ENCODE measurements around the gene MOB3A. TPM values are rescaled to one million over a fixed set of nuclear protein-coding genes. Genes with fewer than 3 reads are reported as not detected.

The MOB3A gene
- total and polyA plus RNA-seq, 9 of the 15 experiments (the other 6 are each of a cell fraction or from before 2014, with no cell fraction given): 1.1 to 24.1 (median 6.0) TPM

GRCh38 chr19:2042485-2043250, 53.5 kb downstream of the MOB3A start (continued):
- TF ChIP-seq ID3 (CRISPR knock-in tag; IDR thresholded peaks at IDR 0.05) (no peak), ID3 (tag; IDR thresholded peaks at IDR 0.05) (peak; percentile 67), SMARCB1 (IDR thresholded peaks at IDR 0.05; ENCODE audit: insufficient read length, low read depth) (no peak), TSHZ1 (CRISPR knock-in tag; IDR thresholded peaks at IDR 0.05) (no peak), VEZF1 (CRISPR knock-in tag; IDR thresholded peaks at IDR 0.05) (no peak; the same call in 1 of the 2 replicates), CBX3 (IDR thresholded peaks at IDR 0.05; ENCODE audit: borderline replicate concordance in 1 of 2, low read length in 2 of 2) (no peak), FOSL1 (tag; conservative IDR thresholded peaks at IDR 0.05) (no peak), DMBX1 (CRISPR knock-in tag; IDR thresholded peaks at IDR 0.05; ENCODE audit: borderline replicate concordance) (no peak), CTBP1 (IDR thresholded peaks at IDR 0.05; ENCODE audit: borderline replicate concordance) (0 out of 2 replicates have a peak, but pooled peaks have one; percentile 37), MAX (CRISPR knock-in tag; IDR thresholded peaks at IDR 0.05) (peak; percentile 41; the same call in 1 of the 2 replicates), ZNF592 (IDR thresholded peaks at IDR 0.05) (no peak; the same call in none of the 2 replicates), FIP1L1 (IDR thresholded peaks at IDR 0.05; ENCODE audit: low read depth, low read length, poor library complexity, severe bottlenecking) (no peak), USF2 (CRISPR knock-in tag; IDR thresholded peaks at IDR 0.05) (no peak)

All from K562 (cell line).